Mesenchymal stem cell (in vitro differentiated cells and primary cell): ENCODE measurements around the gene DAZL.

Experiments
- DNase-seq: peaks from one replicate; pipeline ENCODE4 v3.0.0-alpha.2; 2013
- H2AFZ ChIP-seq: one replicate; pipeline ENCODE4 v1.6.1; 2013; ENCODE audit warnings: low read depth, mild to moderate bottlenecking, control low read depth, inconsistent platforms, low read length, moderate library complexity
- H2AK5ac ChIP-seq: 2 replicates; pipeline ENCODE4 v1.6.1; 2013; ENCODE audit warnings: low read length, moderate library complexity, mild to moderate bottlenecking, inconsistent platforms; ENCODE audit not compliant: severe bottlenecking
- H2BK120ac ChIP-seq: one replicate; pipeline ENCODE4 v1.6.1; 2013; ENCODE audit warnings: low read depth, mild to moderate bottlenecking, inconsistent platforms, low read length, moderate library complexity
- H2BK12ac ChIP-seq, 2 experiments: one replicate each; pipeline ENCODE4 v1.6.1; 2013; ENCODE audit warnings: inconsistent platforms in 2 of 2, low read length in 2 of 2, mild to moderate bottlenecking in 2 of 2, moderate library complexity in 2 of 2, control low read depth in 1 of 2
- H2BK15ac ChIP-seq: one replicate; pipeline ENCODE4 v1.6.1; 2013; ENCODE audit warnings: mild to moderate bottlenecking, low read depth, inconsistent platforms; ENCODE audit not compliant: poor library complexity, severe bottlenecking
- H2BK5ac ChIP-seq: 2 replicates; pipeline ENCODE4 v1.6.1; 2013; ENCODE audit warnings: low read depth, mild to moderate bottlenecking, low read length, control low read depth, inconsistent platforms; ENCODE audit not compliant: poor library complexity, severe bottlenecking
- H3K14ac ChIP-seq, 2 experiments: one replicate each; pipeline ENCODE4 v1.6.1; 2013; ENCODE audit warnings: inconsistent platforms in 2 of 2, low read length in 2 of 2, control low read depth in 1 of 2, mild to moderate bottlenecking in 1 of 2, moderate library complexity in 1 of 2
- H3K18ac ChIP-seq, 2 experiments: one replicate each; pipeline ENCODE4 v1.6.1; 2013; ENCODE audit warnings: inconsistent platforms in 2 of 2, low read length in 2 of 2, control low read depth in 1 of 2, low read depth in 1 of 2, mild to moderate bottlenecking in 1 of 2
- H3K23ac ChIP-seq, 2 experiments: one replicate each; pipeline ENCODE4 v1.6.1; 2013; ENCODE audit warnings: inconsistent platforms in 2 of 2, low read length in 2 of 2, mild to moderate bottlenecking in 2 of 2, moderate library complexity in 2 of 2, control low read depth in 1 of 2
- H3K27ac ChIP-seq: 2 replicates; pipeline ENCODE4 v1.5.1; 2013; ENCODE audit warnings: mild to moderate bottlenecking, moderate library complexity, low read length, control low read depth, inconsistent platforms; ENCODE audit not compliant: poor library complexity, severe bottlenecking
- H3K27me3 ChIP-seq, 2 experiments: 2 replicates each; pipeline versions ENCODE4 v1.6.1 to v1.7.0; 2013; ENCODE audit warnings: low read length in 2 of 2, mild to moderate bottlenecking in 2 of 2, moderate library complexity in 2 of 2, control low read depth in 1 of 2, inconsistent platforms in 1 of 2; ENCODE audit not compliant: control insufficient read depth in 1 of 2, insufficient read depth in 1 of 2
- H3K36me3 ChIP-seq, 2 experiments: 2 replicates each; pipeline versions ENCODE4 v1.6.1 to v1.7.0; 2013; ENCODE audit warnings: low read length in 2 of 2, control low read depth in 1 of 2, inconsistent platforms in 1 of 2, low read depth in 1 of 2, mild to moderate bottlenecking in 1 of 2; ENCODE audit not compliant: insufficient read depth in 2 of 2, control insufficient read depth in 1 of 2
- H3K4ac ChIP-seq, 2 experiments: one replicate each; pipeline ENCODE4 v1.6.1; 2013; ENCODE audit warnings: inconsistent platforms in 2 of 2, low read length in 2 of 2, mild to moderate bottlenecking in 2 of 2, moderate library complexity in 2 of 2, control low read depth in 1 of 2, low read depth in 1 of 2
- H3K4me1 ChIP-seq: 2 replicates; pipeline ENCODE4 v1.6.1; 2013; ENCODE audit warnings: low read depth, low read length, control low read depth; ENCODE audit not compliant: control insufficient read depth, insufficient read depth
- H3K4me2 ChIP-seq: 2 replicates; pipeline ENCODE4 v1.6.1; 2013; ENCODE audit warnings: low read length, mild to moderate bottlenecking, inconsistent platforms; ENCODE audit not compliant: poor library complexity, severe bottlenecking
- H3K4me3 ChIP-seq, 2 experiments: 2 replicates each; pipeline versions ENCODE4 v1.5.1 to v1.7.0; 2013; ENCODE audit warnings: low read length in 2 of 2, mild to moderate bottlenecking in 2 of 2, control low read depth in 1 of 2, low read depth in 1 of 2; ENCODE audit not compliant: insufficient read depth in 1 of 2
- H3K79me1 ChIP-seq: replicated peaks from 2 replicates; pipeline ENCODE4 v1.6.1; 2013; ENCODE audit warnings: mild to moderate bottlenecking, control low read depth, low read length, inconsistent platforms; ENCODE audit not compliant: poor library complexity, severe bottlenecking
- H3K9ac ChIP-seq: 2 replicates; pipeline ENCODE4 v1.7.0; 2013; ENCODE audit warnings: mild to moderate bottlenecking, low read length, moderate library complexity
- H3K9me3 ChIP-seq: 2 replicates; pipeline ENCODE4 v1.7.0; 2013; ENCODE audit warnings: mild to moderate bottlenecking, low read length; ENCODE audit not compliant: control insufficient read depth
- H4K8ac ChIP-seq: one replicate; pipeline ENCODE4 v1.6.1; 2013; ENCODE audit warnings: inconsistent platforms, mild to moderate bottlenecking, low read length, moderate library complexity
- H4K91ac ChIP-seq: one replicate; pipeline ENCODE4 v1.6.1; 2013; ENCODE audit warnings: mild to moderate bottlenecking, low read length, inconsistent platforms
- WGBS: methylation state at CpG from one replicate; pipeline ENCODE4 v1.1.7; 2013; ENCODE audit warnings: mixed read lengths; 5-methylcytosine and 5-hydroxymethylcytosine counted together

Gene DAZL

GRCh38 chr3:16596352-16597032, 8.7 kb downstream of the DAZL start:
- no peak overlapping the region for H2BK12ac ChIP-seq
- H3K27ac ChIP-seq: no peak overlapping the region
- H2BK120ac ChIP-seq: no peak overlapping the region
- no peak overlapping the region for H3K4me3 ChIP-seq
- H2AK5ac ChIP-seq: no peak overlapping the region
- no peaks in the 10 kb centered on the region for H3K79me1 ChIP-seq
- H3K4ac ChIP-seq: no peak overlapping the region
- no peaks in the 10 kb centered on the region for H3K27me3 ChIP-seq
- H2BK5ac ChIP-seq: no peak overlapping the region
- no peaks in the 10 kb centered on the region for H3K36me3 ChIP-seq
- no peaks in the 10 kb centered on the region for H3K4me1 ChIP-seq
- H3K4me2 ChIP-seq: no peak overlapping the region
- H3K9me3 ChIP-seq: no peaks in the 10 kb centered on the region
- no peak overlapping the region for H3K9ac ChIP-seq
- no peak overlapping the region for H4K8ac ChIP-seq
- H3K23ac ChIP-seq: no peak overlapping the region
- H3K14ac ChIP-seq: no peak overlapping the region
- no peak for DNase-seq
- no peak overlapping the region for H3K18ac ChIP-seq
- no peak overlapping the region for H4K91ac ChIP-seq
- WGBS: 93% methylated on average over 3 of the region's 5 CpGs
- no peak overlapping the region for H2AFZ ChIP-seq
- no peak overlapping the region for H2BK15ac ChIP-seq

- Histone ChIP-seq H3K4me3 (no peak overlapping the region), H3K36me3 (no peaks in the 10 kb centered on the region), H3K18ac (no peak overlapping the region), H3K23ac (no peak overlapping the region), H2BK5ac (no peak overlapping the region), H3K27me3 (no peaks in the 10 kb centered on the region), H3K79me1 (no peaks in the 10 kb centered on the region), H2BK12ac (no peak overlapping the region), H4K91ac (no peak overlapping the region), H4K8ac (no peak overlapping the region), H3K14ac (no peak overlapping the region), H2BK120ac (no peak overlapping the region), H2BK15ac (no peak overlapping the region), H3K4me1 (no peaks in the 10 kb centered on the region), H3K4me2 (no peak overlapping the region), H3K9ac (no peak overlapping the region), H3K9me3 (no peaks in the 10 kb centered on the region), H2AFZ (no peak overlapping the region), H2AK5ac (no peak overlapping the region), H3K27ac (no peak overlapping the region), H3K4ac (no peak overlapping the region)
- DNase-seq: no peak
- WGBS: no CpG with 5 or more reads among the region's 3 CpGs
Observed at GRCh38 chr3:16595778-16596177, 9.4 kb downstream of the DAZL start.

GRCh38 chr3:16589867-16590624, 15.2 kb downstream of the DAZL start:
- H3K4me2 ChIP-seq: no peak overlapping the region
- no peak overlapping the region for H4K8ac ChIP-seq
- H3K9ac ChIP-seq: no peak overlapping the region
- H2AK5ac ChIP-seq: no peak overlapping the region
- no peak overlapping the region for H3K23ac ChIP-seq
- H3K9me3 ChIP-seq: no peaks in the 10 kb centered on the region
- H3K27ac ChIP-seq: no peak overlapping the region
- H3K36me3 ChIP-seq: no peaks in the 10 kb centered on the region
- H2BK15ac ChIP-seq: no peak overlapping the region
- H2BK12ac ChIP-seq: no peak overlapping the region
- H3K18ac ChIP-seq: no peak overlapping the region
- no peaks in the 10 kb centered on the region for H3K79me1 ChIP-seq
- no peak for DNase-seq
- no peak overlapping the region for H2AFZ ChIP-seq
- H3K27me3 ChIP-seq: no peaks in the 10 kb centered on the region
- no peak overlapping the region for H3K14ac ChIP-seq
- no peak overlapping the region for H3K4me3 ChIP-seq
- no peak overlapping the region for H4K91ac ChIP-seq
- H2BK120ac ChIP-seq: no peak overlapping the region
- H3K4ac ChIP-seq: no peak overlapping the region
- H2BK5ac ChIP-seq: no peak overlapping the region
- 100% methylated on average over 2 of the region's 6 CpGs for WGBS
- H3K4me1 ChIP-seq: no peaks in the 10 kb centered on the region

GRCh38 chr3:16589120-16589519, 16.1 kb downstream of the DAZL start:
- H4K91ac ChIP-seq: no peak overlapping the region

More at GRCh38 chr3:16589120-16589519, 16.1 kb downstream of the DAZL start:
- H3K4me1 ChIP-seq: no peaks in the 10 kb centered on the region
- no peak overlapping the region for H3K4ac ChIP-seq
- H3K14ac ChIP-seq: no peak overlapping the region
- no peak overlapping the region for H3K23ac ChIP-seq
- H3K18ac ChIP-seq: no peak overlapping the region
- H2BK15ac ChIP-seq: no peak overlapping the region
- H3K9me3 ChIP-seq: no peaks in the 10 kb centered on the region
- no CpG with 5 or more reads among the region's 1 CpG for WGBS
- no peak overlapping the region for H3K4me2 ChIP-seq
- no peak overlapping the region for H2BK12ac ChIP-seq
- H2BK120ac ChIP-seq: no peak overlapping the region
- no peak overlapping the region for H3K4me3 ChIP-seq
- no peak overlapping the region for H2BK5ac ChIP-seq
- no peak overlapping the region for H4K8ac ChIP-seq
- H3K9ac ChIP-seq: no peak overlapping the region
- H2AFZ ChIP-seq: no peak overlapping the region
- H3K27ac ChIP-seq: no peak overlapping the region
- DNase-seq: no peak
- no peaks in the 10 kb centered on the region for H3K79me1 ChIP-seq
- no peaks in the 10 kb centered on the region for H3K36me3 ChIP-seq
- no peak overlapping the region for H2AK5ac ChIP-seq
- no peaks in the 10 kb centered on the region for H3K27me3 ChIP-seq
